Trophoblast cell (in vitro differentiated cells and primary cell): ENCODE data around the gene SOCS7.

Experiments
- DNase-seq, 2 donors: peaks; one replicate each; pipeline ENCODE4 v3.0.0-alpha.2; 2016
- H2AFZ ChIP-seq: 2 replicates; pipeline ENCODE4 v1.6.1; 2013; ENCODE audit warnings: low read length, moderate library complexity, mild to moderate bottlenecking; ENCODE audit not compliant: insufficient read depth, poor library complexity
- H2AK5ac ChIP-seq: 2 replicates; pipeline ENCODE4 v1.6.1; 2013; ENCODE audit warnings: mild to moderate bottlenecking, low read length
- H2BK120ac ChIP-seq: 2 replicates; pipeline ENCODE4 v1.6.1; 2013; ENCODE audit warnings: low read length, mild to moderate bottlenecking, moderate library complexity; ENCODE audit not compliant: insufficient read depth, poor library complexity
- H2BK12ac ChIP-seq: 2 replicates; pipeline ENCODE4 v1.6.1; 2013; ENCODE audit warnings: mild to moderate bottlenecking, low read length, moderate library complexity
- H2BK5ac ChIP-seq: 2 replicates; pipeline ENCODE4 v1.6.1; 2013; ENCODE audit warnings: low read length, low read depth, moderate library complexity, mild to moderate bottlenecking; ENCODE audit not compliant: poor library complexity
- H3K14ac ChIP-seq: 2 replicates; pipeline ENCODE4 v1.6.1; 2013; ENCODE audit warnings: mild to moderate bottlenecking, low read length
- H3K18ac ChIP-seq: 2 replicates; pipeline ENCODE4 v1.6.1; 2013; ENCODE audit warnings: mild to moderate bottlenecking, low read length
- H3K23ac ChIP-seq: 2 replicates; pipeline ENCODE4 v1.6.1; 2013; ENCODE audit warnings: low read length
- H3K27ac ChIP-seq: 2 replicates; pipeline ENCODE4 v1.5.1; 2013; ENCODE audit warnings: low read depth, mild to moderate bottlenecking, inconsistent platforms, low read length, moderate library complexity
- H3K27me3 ChIP-seq: 2 replicates; pipeline ENCODE4 v1.6.1; 2013; ENCODE audit warnings: inconsistent platforms, mild to moderate bottlenecking, low read length, moderate library complexity; ENCODE audit not compliant: insufficient read depth
- H3K36me3 ChIP-seq, 2 experiments: 1 replicate in 1 of 2; 2 replicates in 1 of 2; pipeline ENCODE4 v1.6.1; 2013; ENCODE audit warnings: low read length in 2 of 2, mild to moderate bottlenecking in 2 of 2, moderate library complexity in 1 of 2; ENCODE audit not compliant: insufficient read depth in 2 of 2, control insufficient read depth in 1 of 2
- H3K4ac ChIP-seq: 2 replicates; pipeline ENCODE4 v1.6.1; 2013; ENCODE audit warnings: low read depth, mild to moderate bottlenecking, low read length, moderate library complexity
- H3K4me1 ChIP-seq, 2 experiments: 1 replicate in 1 of 2; 2 replicates in 1 of 2; pipeline ENCODE4 v1.6.1; 2013; ENCODE audit warnings: low read length in 2 of 2, mild to moderate bottlenecking in 2 of 2, moderate library complexity in 1 of 2; ENCODE audit not compliant: insufficient read depth in 2 of 2, control insufficient read depth in 1 of 2
- H3K4me2 ChIP-seq: 2 replicates; pipeline ENCODE4 v1.6.1; 2013; ENCODE audit warnings: inconsistent platforms, mild to moderate bottlenecking, low read length, moderate library complexity
- H3K4me3 ChIP-seq: 2 replicates; pipeline ENCODE4 v1.5.1; 2013; ENCODE audit warnings: mild to moderate bottlenecking, low read depth, low read length, inconsistent platforms
- H3K79me1 ChIP-seq: one replicate; pipeline ENCODE4 v1.6.1; 2013; ENCODE audit warnings: low read length
- H3K79me2 ChIP-seq: 2 replicates; pipeline ENCODE4 v1.6.1; 2013; ENCODE audit warnings: low read length, mild to moderate bottlenecking; ENCODE audit not compliant: control insufficient read depth, insufficient read depth, poor library complexity
- H3K9ac ChIP-seq: 2 replicates; pipeline ENCODE4 v1.6.1; 2013; ENCODE audit warnings: mild to moderate bottlenecking, low read length
- H3K9me3 ChIP-seq: 2 replicates; pipeline ENCODE4 v1.6.1; 2013; ENCODE audit warnings: low read depth, mild to moderate bottlenecking, control low read depth, inconsistent platforms, low read length; ENCODE audit not compliant: insufficient read depth
- H4K12ac ChIP-seq: 2 replicates; pipeline ENCODE4 v1.6.1; 2013; ENCODE audit warnings: low read depth, mild to moderate bottlenecking, low read length, moderate library complexity
- H4K8ac ChIP-seq: 2 replicates; pipeline ENCODE4 v1.6.1; 2013; ENCODE audit warnings: low read depth, mild to moderate bottlenecking, low read length, moderate library complexity
- H4K91ac ChIP-seq: one replicate; pipeline ENCODE4 v1.6.1; 2013; ENCODE audit warnings: low read depth, mild to moderate bottlenecking, low read length, moderate library complexity
- WGBS: extraction: QIAGEN DNeasy Blood & Tissue Kit; methylation state at CpG from one replicate; pipeline ENCODE4 v1.1.7; 2013; ENCODE audit warnings: missing lambda C conversion rate; ENCODE audit not compliant: insufficient read length, insufficient coverage; ENCODE audit errors: extremely low coverage; 5-methylcytosine and 5-hydroxymethylcytosine counted together

SOCS7 gene

DNA sequence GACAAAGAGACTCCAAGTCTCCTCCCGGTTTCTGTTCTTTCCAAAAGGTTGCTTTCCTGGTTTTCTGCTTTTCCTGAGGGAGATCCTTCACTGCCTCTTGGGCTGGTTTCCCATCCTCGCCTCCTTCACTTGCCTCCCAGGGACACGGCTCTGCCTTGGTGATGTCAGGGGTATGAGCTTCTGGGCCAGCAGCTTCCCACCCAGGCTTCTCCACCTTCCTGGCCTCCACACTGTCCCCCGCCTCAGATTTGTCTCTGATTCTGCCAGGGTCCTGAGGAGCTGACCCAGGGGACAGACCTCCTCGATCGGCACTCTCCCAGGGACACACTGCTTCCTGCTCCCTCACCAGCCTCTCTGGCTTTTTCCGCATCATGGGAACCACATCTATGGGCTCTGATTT lies 22.4 kb upstream of the SOCS7 start:
- H2BK12ac ChIP-seq, result no peak overlapping the region
- H4K91ac ChIP-seq, result no peak overlapping the region
- no peaks in the 10 kb centered on the region for H3K79me2 ChIP-seq
- H2BK5ac ChIP-seq, result no peak overlapping the region
- H2AFZ ChIP-seq, result no peak overlapping the region
- H3K4me1 ChIP-seq, result peaks cover 3 to 7% of the 10 kb centered on the region in 2 experiments
- H4K8ac ChIP-seq, result no peak overlapping the region
- no peaks in the 10 kb centered on the region for H3K9me3 ChIP-seq
- H3K36me3 ChIP-seq, result no peaks in the 10 kb centered on the region
- no peaks in the 10 kb centered on the region for H3K79me1 ChIP-seq
- H3K9ac ChIP-seq, result no peak overlapping the region
- H3K27me3 ChIP-seq, result no peaks in the 10 kb centered on the region
- H3K23ac ChIP-seq, result no peak overlapping the region
- no peak overlapping the region for H2AK5ac ChIP-seq
- H3K27ac ChIP-seq, result no peak overlapping the region
- no peak overlapping the region for H2BK120ac ChIP-seq
- H3K4me3 ChIP-seq, result no peak overlapping the region
- H3K4ac ChIP-seq, result no peak overlapping the region
- no peak overlapping the region for H3K18ac ChIP-seq
- no peak overlapping the region for H3K14ac ChIP-seq
- WGBS, result no CpG with 5 or more reads among the region's 7 CpGs
- H4K12ac ChIP-seq, result no peak overlapping the region
- no peak for DNase-seq
- H3K4me2 ChIP-seq, result no peak overlapping the region

DNA sequence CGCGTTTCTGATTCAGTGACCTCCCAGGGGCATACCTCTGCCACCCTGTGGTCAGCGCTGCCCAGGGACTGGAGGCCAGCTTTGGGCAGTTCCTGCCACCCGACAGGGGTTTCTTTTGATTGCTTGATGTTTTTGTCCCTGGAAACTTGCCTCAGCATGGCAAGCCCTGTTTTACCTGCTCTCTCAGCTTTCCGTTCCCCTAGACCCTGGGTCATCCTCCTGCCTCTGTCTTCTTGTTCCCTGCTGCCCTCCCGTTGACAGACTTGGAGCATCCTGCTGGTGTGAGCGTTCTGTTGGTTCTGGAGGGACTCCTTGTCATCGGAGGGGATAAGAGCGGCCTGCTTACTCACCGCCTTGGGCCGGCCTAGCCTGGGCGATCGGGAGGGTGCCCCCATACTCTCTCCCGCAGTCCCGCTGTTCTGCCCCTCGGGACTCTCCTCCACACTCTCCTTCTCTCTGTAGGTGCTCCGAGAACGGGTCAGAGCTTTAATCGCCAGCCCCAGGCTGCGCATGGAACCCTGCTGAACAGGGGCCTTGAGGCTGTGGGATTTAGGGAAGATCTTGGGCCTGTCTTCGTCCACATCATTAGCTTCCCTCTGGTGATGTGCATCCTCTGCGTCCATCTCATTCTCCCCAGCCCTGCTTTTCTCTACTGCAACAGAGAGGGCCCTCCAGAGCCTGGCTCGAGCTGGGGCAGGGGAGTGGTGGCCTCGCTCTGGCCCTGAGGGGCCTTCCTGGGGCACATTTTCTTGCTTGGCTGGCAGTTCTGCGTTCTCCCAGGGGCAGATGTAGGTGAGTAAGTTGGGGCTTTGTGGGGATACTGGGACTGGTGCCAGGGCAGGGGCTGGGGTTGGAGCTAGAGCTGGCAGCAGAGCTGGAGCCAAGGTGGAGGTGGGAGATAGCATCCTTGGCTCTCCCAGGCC lies 21.6 kb upstream of the SOCS7 start:
- no peak overlapping the region for H4K91ac ChIP-seq
- no peaks in the 10 kb centered on the region for H3K79me2 ChIP-seq
- no peak overlapping the region for H3K9ac ChIP-seq
- no peaks in the 10 kb centered on the region for H3K79me1 ChIP-seq
- H3K27ac ChIP-seq, result no peak overlapping the region
- H3K4me1 ChIP-seq, result peaks cover 3 to 4% of the 10 kb centered on the region in 2 experiments
- H2AFZ ChIP-seq, result no peak overlapping the region
- H3K27me3 ChIP-seq, result no peaks in the 10 kb centered on the region
- H2BK12ac ChIP-seq, result no peak overlapping the region
- H4K12ac ChIP-seq, result no peak overlapping the region
- H2AK5ac ChIP-seq, result no peak overlapping the region
- H2BK5ac ChIP-seq, result no peak overlapping the region
- H3K36me3 ChIP-seq, result no peaks in the 10 kb centered on the region
- H4K8ac ChIP-seq, result no peak overlapping the region
- no peak overlapping the region for H3K23ac ChIP-seq
- no peak overlapping the region for H3K14ac ChIP-seq
- H3K4ac ChIP-seq, result no peak overlapping the region
- DNase-seq, result no peak
- H3K9me3 ChIP-seq, result no peaks in the 10 kb centered on the region
- H3K4me2 ChIP-seq, result no peak overlapping the region
- no peak overlapping the region for H3K18ac ChIP-seq
- WGBS, result no CpG with 5 or more reads among the region's 25 CpGs
- H2BK120ac ChIP-seq, result no peak overlapping the region
- H3K4me3 ChIP-seq, result no peak overlapping the region

DNA sequence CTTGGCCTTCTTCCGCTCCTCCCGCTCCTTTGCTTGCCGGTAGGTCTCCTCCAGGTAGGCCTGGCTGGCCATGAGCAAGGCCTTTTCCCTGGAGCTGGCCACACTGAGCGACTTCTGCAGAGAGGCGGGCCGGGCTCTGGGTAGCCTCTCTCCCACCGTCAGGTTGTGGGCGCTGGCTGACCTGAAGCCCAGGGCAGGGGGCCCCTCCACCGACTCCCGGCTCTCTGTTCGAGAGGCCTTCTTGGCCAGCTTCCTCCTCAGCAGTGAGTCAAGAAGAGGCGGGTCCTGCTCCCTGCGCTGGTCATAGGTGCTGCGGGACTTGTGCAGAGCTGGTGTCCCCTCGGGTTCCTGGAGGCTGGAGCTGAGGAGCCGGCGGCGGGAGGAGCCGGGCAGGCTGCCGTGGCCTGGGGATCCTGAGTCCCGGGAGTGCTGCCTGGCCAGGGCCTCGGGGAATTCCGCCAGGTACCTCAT lies 20.7 kb upstream of the SOCS7 start:
- Histone ChIP-seq H3K23ac (no peak overlapping the region), H3K27ac (no peak overlapping the region), H3K9me3 (peaks cover 2% of the 10 kb centered on the region), H3K27me3 (no peaks in the 10 kb centered on the region), H2BK120ac (no peak overlapping the region), H2BK12ac (no peak overlapping the region), H4K12ac (no peak overlapping the region), H3K4me1 (no peaks in the 10 kb centered on the region), H3K4ac (no peak overlapping the region), H4K91ac (no peak overlapping the region), H2AFZ (no peak overlapping the region), H3K79me1 (no peaks in the 10 kb centered on the region), H3K4me3 (no peak overlapping the region), H2BK5ac (no peak overlapping the region), H2AK5ac (no peak overlapping the region), H3K4me2 (no peak overlapping the region), H3K36me3 (no peaks in the 10 kb centered on the region), H3K18ac (no peak overlapping the region), H3K9ac (no peak overlapping the region), H4K8ac (no peak overlapping the region), H3K14ac (no peak overlapping the region), H3K79me2 (no peaks in the 10 kb centered on the region)
- DNase-seq, result no peak
- WGBS, result no CpG with 5 or more reads among the region's 23 CpGs

DNA sequence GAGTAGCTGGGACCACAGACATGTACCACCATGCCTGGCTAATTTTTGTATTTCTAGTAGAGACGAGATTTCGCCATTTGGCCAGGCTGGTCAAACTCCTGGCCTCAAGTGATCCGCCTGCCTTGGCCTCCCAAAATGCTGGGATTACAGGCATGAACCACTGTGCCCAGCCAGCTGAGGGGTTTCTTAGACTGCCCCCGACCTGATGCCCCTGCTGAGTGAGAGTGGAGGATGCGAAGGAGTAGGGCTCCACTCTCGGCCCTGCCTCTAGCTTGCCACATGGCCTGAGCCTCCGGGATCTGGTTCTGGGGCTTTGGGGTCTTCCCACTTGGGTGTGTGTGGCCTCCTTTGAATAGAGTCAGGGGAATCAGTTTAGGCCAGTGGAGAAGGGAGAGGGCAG lies 18.9 kb upstream of the SOCS7 start:
- Histone ChIP-seq H4K91ac (no peak overlapping the region), H3K27ac (no peak overlapping the region), H2BK120ac (no peak overlapping the region), H3K79me2 (no peaks in the 10 kb centered on the region), H3K23ac (no peak overlapping the region), H2AFZ (no peak overlapping the region), H3K4ac (no peak overlapping the region), H4K12ac (no peak overlapping the region), H4K8ac (no peak overlapping the region), H3K4me1 (no peaks in the 10 kb centered on the region), H3K4me2 (no peak overlapping the region), H3K9me3 (peaks cover 2% of the 10 kb centered on the region), H2BK12ac (no peak overlapping the region), H3K36me3 (no peaks in the 10 kb centered on the region), H3K79me1 (no peaks in the 10 kb centered on the region), H3K14ac (no peak overlapping the region), H3K9ac (no peak overlapping the region), H2AK5ac (no peak overlapping the region), H2BK5ac (no peak overlapping the region), H3K18ac (no peak overlapping the region), H3K4me3 (no peak overlapping the region), H3K27me3 (no peaks in the 10 kb centered on the region)
- no CpG with 5 or more reads among the region's 7 CpGs for WGBS
- DNase-seq, result no peak
